Thoracic aorta (tissue), 2 donors: ENCODE measurements around the gene CCL18. TPM values are rescaled to one million over a fixed set of nuclear protein-coding genes. Genes with fewer than 3 reads are reported as not detected.
A peak's percentile ranks its signal among the peaks of the same experiment; 100 is the strongest.
"Not testable (repeated sequence)": the region's sequence is repeated elsewhere in the genome, so short reads cannot be mapped to it uniquely, and the experiment has no call there.

Experiments used
- ATAC-seq: fragments of 150-250 bp; one replicate; pipeline ENCODE4 v1.8.0; 2017; ENCODE audit warnings: low read depth; ENCODE audit not compliant: insufficient number of reproducible peaks, low FRiP score
- DNase-seq: peaks from one replicate; pipeline ENCODE4 v3.0.0-alpha.2; 2020; ENCODE audit warnings: low spot score
- H3K27ac ChIP-seq, 2 donors: fragments of 200-600 bp; sonication (generic); 1 replicate in 1 of 2; 2 replicates in 1 of 2; pipeline ENCODE4 v1.5.1; 2016; ENCODE audit warnings: mild to moderate bottlenecking in 2 of 2, moderate library complexity in 2 of 2
- H3K27me3 ChIP-seq: fragments of 200-600 bp; sonication (generic); replicated peaks from 2 replicates; pipeline ENCODE4 v1.6.0; 2016; ENCODE audit warnings: mild to moderate bottlenecking; ENCODE audit not compliant: insufficient read depth
- H3K36me3 ChIP-seq: fragments of 200-600 bp; sonication (generic); one replicate; pipeline ENCODE4 v1.5.1; 2016
- H3K4me1 ChIP-seq, 2 donors: fragments of 200-600 bp; sonication (generic); 1 replicate in 1 of 2; 2 replicates in 1 of 2; pipeline versions ENCODE4 v1.5.1 to v1.6.0; 2016; ENCODE audit warnings: low read depth in 2 of 2, mild to moderate bottlenecking in 1 of 2; ENCODE audit not compliant: control insufficient read depth in 1 of 2
- H3K4me3 ChIP-seq: fragments of 200-600 bp; sonication (generic); 2 replicates; pipeline ENCODE4 v1.5.1; 2016; ENCODE audit warnings: mild to moderate bottlenecking
- H3K9me3 ChIP-seq: fragments of 200-600 bp; sonication (generic); 2 replicates; pipeline ENCODE4 v1.5.1; 2016
- total RNA-seq, 2 donors: library from RNA; depleted of rRNA; stranded (reverse); fragments of >200 nt; gene quantifications; one replicate each; pipeline versions ENCODE4 v1.1.0 to v1.2.3, GENCODE V29; 2016
- TF ChIP-seq, protein P1 (sequence below): fragments of 200-600 bp; sonication (generic); IDR thresholded peaks from one replicate; pipeline ENCODE4 v1.5.1; 2019; ENCODE audit warnings: antibody characterized with exemption

CCL18 gene
- total RNA-seq, 2 donors from 2014 or later: 7.7 to 22.8 TPM

DNA sequence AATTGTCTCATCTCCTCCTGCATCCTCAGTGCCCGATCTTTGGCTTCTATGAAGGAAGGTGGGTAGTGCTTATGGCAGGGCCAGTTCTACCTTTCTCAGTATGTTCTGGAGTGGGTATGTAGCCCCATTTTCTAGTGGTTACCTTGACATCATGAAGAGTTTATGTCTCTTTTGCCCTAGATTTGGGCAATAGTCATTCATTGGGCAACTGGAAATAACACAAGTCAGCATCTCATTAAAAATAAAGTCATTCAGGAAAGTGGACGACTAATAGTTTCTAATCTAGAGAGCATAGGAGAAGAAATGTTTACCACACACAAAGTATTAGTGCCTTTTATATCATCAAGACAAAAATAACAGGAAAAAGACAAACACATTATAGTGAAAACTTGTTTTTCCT, 19.6 kb downstream of the CCL18 start:
- not testable (repeated sequence) for H3K4me1 ChIP-seq, H3K9me3 ChIP-seq, H3K27me3 ChIP-seq, H3K27ac ChIP-seq, ATAC-seq, H3K4me3 ChIP-seq, H3K36me3 ChIP-seq, DNase-seq

DNA sequence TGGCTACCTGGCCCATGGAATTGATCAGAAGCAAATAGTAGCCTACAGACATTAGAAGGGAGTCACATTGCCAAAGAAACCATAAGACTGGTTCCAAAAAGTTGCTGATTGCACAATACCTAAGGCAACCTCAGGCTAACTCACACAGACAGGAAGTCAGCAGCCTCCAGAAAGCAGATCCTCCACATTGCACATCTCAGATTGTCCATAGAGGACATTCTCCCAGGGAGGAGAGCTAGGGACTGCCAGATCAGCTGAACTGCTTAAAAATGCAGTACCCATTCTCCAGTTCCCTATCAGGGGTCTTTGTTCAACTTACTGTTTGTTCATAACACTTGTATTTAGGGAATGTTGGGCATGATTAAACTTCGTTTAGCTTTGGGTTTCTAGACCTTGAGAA, 21.7 kb downstream of the CCL18 start:
- Histone ChIP-seq H3K36me3 (no peaks in the 10 kb centered on the region), H3K27ac (no peak overlapping the region), H3K9me3 (no peaks in the 10 kb centered on the region), H3K27me3 (no peaks in the 10 kb centered on the region), H3K4me3 (no peak overlapping the region), H3K4me1 (no peaks in the 10 kb centered on the region)
- ATAC-seq: no peak
- no peak for DNase-seq
- TF ChIP-seq, protein P1, sequence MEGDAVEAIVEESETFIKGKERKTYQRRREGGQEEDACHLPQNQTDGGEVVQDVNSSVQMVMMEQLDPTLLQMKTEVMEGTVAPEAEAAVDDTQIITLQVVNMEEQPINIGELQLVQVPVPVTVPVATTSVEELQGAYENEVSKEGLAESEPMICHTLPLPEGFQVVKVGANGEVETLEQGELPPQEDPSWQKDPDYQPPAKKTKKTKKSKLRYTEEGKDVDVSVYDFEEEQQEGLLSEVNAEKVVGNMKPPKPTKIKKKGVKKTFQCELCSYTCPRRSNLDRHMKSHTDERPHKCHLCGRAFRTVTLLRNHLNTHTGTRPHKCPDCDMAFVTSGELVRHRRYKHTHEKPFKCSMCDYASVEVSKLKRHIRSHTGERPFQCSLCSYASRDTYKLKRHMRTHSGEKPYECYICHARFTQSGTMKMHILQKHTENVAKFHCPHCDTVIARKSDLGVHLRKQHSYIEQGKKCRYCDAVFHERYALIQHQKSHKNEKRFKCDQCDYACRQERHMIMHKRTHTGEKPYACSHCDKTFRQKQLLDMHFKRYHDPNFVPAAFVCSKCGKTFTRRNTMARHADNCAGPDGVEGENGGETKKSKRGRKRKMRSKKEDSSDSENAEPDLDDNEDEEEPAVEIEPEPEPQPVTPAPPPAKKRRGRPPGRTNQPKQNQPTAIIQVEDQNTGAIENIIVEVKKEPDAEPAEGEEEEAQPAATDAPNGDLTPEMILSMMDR: no peak

DNA sequence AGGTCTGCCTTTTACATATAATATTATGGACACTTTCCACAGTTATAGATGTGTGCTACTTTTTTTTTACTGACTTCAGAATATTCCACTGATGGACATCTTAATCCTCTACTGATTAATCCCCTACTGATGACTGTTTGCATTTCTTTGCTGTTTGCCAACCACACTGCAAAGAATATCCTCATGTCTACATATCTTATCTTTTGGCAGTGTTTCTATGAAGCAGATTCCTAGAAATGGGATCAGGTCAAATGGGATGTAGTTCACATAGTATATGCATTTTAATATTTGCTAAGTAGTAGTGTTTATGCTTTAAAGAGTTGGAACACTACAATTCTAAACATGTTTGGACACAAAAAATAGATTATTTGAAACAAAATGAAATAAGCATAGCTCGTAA, 22.7 kb downstream of the CCL18 start:
- TF ChIP-seq, protein P1: no peak
- Histone ChIP-seq H3K4me3 (no peak overlapping the region), H3K27ac (no peak overlapping the region), H3K9me3 (no peaks in the 10 kb centered on the region), H3K27me3 (no peaks in the 10 kb centered on the region), H3K4me1 (no peaks in the 10 kb centered on the region), H3K36me3 (no peaks in the 10 kb centered on the region)
- DNase-seq (no peak), ATAC-seq (no peak)

DNA sequence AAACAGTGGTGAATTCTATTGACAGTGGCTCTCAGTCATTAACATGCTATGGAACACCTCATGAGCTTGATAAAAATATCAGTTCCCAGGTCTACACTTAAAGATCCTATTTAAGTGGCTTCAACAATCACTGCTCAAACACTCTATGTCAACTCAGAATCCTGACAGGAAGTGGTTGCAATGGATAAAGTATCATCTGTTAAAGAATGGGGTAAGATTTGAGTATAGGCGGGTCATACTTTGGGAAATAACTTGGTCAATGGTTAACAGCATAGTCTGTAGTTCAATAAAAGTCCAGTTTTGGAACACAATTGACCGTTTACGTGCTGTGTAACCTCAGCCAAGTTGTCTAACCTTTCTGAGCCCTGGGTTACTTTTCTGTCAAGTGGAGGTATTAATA, 23.4 kb downstream of the CCL18 start:
- DNase-seq, H3K4me1 ChIP-seq, H3K4me3 ChIP-seq, H3K27ac ChIP-seq, H3K27me3 ChIP-seq, H3K36me3 ChIP-seq, H3K9me3 ChIP-seq, ATAC-seq: not testable (repeated sequence)

DNA sequence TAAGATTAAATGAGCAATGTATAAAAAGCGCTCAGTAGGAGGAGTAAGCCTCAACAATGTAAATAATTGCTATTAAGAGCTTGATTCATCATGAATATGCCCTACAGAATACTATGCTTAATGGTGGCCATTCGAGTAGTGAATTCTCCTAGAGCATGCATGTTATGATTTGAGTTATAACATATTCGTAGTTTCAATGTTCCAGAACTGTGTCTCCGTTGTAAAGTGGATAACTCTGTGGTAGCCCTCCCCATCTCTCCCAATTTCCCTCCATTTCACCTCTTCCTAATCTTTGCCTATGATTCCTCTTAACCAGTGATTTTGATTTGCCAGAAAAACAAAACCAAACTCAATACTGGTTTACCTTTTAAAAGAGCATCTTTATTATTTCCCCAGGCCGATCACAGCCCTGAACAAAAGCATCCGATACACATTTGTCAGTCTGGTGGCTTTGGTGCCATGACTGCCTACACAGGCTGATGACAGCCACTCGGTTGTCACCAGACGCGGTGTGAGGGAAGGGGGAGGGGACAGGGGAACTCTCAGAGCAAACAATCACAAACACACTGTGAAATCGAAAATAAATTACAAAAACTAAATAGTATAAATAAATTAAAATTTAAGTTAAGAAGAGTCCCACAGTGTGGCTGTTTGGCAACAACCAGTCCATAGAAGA, 24.0 kb downstream of the CCL18 start:
- not testable (repeated sequence) for H3K36me3 ChIP-seq, H3K4me1 ChIP-seq, ATAC-seq, H3K27me3 ChIP-seq, H3K27ac ChIP-seq, H3K9me3 ChIP-seq, H3K4me3 ChIP-seq, DNase-seq

DNA sequence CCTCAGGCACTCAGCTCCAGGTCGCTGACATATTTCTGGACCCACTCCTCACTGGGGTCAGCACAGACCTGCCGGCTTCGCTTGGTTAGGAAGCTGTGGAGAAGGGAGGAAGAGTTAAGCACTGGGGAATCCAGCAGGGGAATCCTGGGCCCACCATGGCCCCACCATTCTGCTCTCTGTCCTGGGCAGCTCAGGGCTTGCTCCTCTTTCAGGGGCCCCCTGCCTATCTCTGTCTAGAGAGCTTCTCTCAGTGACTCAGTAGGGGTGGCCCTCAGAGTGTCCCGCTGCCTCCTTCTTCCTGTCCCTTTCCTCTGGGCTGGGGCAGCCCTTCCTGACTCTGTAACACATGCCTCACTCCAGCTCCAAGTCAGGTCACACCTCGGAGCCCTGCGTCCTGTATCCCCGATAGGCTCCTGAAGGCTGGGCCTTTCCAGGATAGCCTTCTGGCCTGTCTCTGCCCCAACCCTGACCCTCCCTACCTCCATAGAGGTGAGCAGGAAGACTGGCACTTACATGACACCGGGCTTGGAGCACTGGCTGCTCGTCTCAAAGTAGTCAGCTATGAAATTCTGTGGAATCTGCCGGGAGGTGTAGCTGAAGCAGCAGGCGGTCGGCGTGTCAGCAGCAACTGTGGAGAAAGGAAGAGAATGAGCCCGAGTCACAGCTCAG, 24.7 kb downstream of the CCL18 start:
- Histone ChIP-seq H3K4me1 (no peaks in the 10 kb centered on the region), H3K27ac (no peak overlapping the region), H3K36me3 (no peaks in the 10 kb centered on the region), H3K27me3 (no peaks in the 10 kb centered on the region), H3K9me3 (no peaks in the 10 kb centered on the region), H3K4me3 (peak overlapping the region; percentile 36)
- TF ChIP-seq, protein P1: no peak
- DNase-seq: no peak
- no peak for ATAC-seq
